Measurements from ENCODE around the gene DIPK1B. TPM values are rescaled to one million over a fixed set of nuclear protein-coding genes. Genes with fewer than 3 reads are reported as not detected.

DIPK1B gene
- total RNA-seq, 1 donor from 2014 or later = 52.9 TPM

DNA sequence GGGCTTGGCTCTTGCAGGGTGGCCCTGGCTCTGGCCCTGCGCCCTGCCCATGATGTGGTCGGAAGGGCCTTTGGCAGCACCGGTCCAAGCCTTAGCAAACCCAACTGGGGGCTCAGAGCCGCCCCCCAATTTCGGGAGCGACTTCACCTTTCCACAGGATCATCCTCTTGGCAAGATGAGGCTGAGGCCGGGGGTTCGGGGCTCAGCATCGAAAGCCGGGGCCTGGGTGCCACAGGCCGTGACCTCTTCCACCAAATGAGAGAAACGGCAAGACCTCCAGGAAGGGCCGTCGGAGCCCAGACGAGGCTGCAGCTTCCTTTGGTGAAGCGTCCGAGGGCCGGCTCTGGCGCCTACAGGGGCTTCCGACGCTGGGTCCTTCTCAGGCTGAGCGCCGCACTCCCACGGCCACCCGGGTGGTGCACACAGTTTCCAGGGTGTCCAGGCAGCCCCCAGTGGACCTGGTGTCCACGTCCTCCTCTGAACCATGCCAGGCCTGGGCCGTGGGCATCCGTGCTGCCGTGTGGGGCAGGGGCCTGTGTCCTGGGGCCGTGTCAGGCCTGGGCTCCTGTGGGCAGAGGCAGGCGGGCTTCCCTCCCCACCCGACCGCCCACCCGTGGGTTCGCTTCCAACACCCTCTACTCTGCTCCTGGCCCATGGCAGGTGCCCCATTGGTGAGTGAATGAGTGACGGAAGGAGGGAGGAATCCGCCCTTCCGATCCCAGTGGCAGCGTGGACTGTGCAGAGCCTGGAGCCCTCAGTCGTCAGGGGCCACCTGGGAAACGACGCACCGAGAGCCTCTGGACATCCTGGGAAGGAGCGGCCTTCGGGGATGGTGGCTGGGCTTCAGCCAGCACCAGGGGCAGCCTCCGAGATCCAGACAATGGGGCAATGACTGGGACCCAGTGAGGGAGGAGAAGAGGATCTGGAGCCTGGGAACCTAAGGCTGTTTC is 19.9 kb upstream of the DIPK1B start:
- H3K4me3 Mint-ChIP-seq (ENCODE audit: low read depth) = no peak overlapping the region
- H3K9me3 Mint-ChIP-seq (ENCODE audit: low read depth) = no peaks in the 10 kb centered on the region
- TF ChIP-seq, protein P1, sequence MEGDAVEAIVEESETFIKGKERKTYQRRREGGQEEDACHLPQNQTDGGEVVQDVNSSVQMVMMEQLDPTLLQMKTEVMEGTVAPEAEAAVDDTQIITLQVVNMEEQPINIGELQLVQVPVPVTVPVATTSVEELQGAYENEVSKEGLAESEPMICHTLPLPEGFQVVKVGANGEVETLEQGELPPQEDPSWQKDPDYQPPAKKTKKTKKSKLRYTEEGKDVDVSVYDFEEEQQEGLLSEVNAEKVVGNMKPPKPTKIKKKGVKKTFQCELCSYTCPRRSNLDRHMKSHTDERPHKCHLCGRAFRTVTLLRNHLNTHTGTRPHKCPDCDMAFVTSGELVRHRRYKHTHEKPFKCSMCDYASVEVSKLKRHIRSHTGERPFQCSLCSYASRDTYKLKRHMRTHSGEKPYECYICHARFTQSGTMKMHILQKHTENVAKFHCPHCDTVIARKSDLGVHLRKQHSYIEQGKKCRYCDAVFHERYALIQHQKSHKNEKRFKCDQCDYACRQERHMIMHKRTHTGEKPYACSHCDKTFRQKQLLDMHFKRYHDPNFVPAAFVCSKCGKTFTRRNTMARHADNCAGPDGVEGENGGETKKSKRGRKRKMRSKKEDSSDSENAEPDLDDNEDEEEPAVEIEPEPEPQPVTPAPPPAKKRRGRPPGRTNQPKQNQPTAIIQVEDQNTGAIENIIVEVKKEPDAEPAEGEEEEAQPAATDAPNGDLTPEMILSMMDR (IDR thresholded peaks at IDR 0.05; ENCODE audit: unreplicated experiment) = no peak
- H3K27me3 Mint-ChIP-seq = peaks cover 10% of the 10 kb centered on the region
- peaks cover 13% of the 10 kb centered on the region for H3K4me1 Mint-ChIP-seq (ENCODE audit: low read depth)
- no peak overlapping the region for H3K27ac Mint-ChIP-seq
- no peak for DNase-seq (ENCODE audit: low spot score, unreplicated experiment)
- H3K36me3 Mint-ChIP-seq (ENCODE audit: insufficient read depth) = no peaks in the 10 kb centered on the region

DNA sequence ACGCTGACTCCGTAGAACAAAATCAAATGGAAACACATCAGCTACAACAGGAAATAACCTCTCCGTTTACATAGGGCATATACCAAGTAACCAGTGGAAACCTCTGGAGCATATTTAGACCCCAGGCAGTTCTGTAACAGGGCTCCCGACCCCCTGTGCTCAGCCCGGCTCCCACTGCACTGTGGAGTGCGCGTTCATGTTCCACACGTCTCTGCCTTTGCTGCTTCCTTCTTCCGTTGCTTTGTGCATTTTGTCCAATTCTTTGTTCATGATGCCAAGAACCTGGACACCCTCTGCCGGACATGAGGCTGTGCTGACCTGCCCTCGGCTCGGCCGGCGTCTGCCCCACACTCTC is 19.3 kb upstream of the DIPK1B start:
- H3K27me3 Mint-ChIP-seq = peaks cover 10% of the 10 kb centered on the region
- no peaks in the 10 kb centered on the region for H3K36me3 Mint-ChIP-seq (ENCODE audit: insufficient read depth)
- no peak overlapping the region for H3K4me3 Mint-ChIP-seq (ENCODE audit: low read depth)
- no peaks in the 10 kb centered on the region for H3K9me3 Mint-ChIP-seq (ENCODE audit: low read depth)
- DNase-seq (ENCODE audit: low spot score, unreplicated experiment) = no peak
- H3K27ac Mint-ChIP-seq = no peak overlapping the region
- TF ChIP-seq, protein P1 (IDR thresholded peaks at IDR 0.05; ENCODE audit: unreplicated experiment) = no peak
- H3K4me1 Mint-ChIP-seq (ENCODE audit: low read depth) = peaks cover 20% of the 10 kb centered on the region

DNA sequence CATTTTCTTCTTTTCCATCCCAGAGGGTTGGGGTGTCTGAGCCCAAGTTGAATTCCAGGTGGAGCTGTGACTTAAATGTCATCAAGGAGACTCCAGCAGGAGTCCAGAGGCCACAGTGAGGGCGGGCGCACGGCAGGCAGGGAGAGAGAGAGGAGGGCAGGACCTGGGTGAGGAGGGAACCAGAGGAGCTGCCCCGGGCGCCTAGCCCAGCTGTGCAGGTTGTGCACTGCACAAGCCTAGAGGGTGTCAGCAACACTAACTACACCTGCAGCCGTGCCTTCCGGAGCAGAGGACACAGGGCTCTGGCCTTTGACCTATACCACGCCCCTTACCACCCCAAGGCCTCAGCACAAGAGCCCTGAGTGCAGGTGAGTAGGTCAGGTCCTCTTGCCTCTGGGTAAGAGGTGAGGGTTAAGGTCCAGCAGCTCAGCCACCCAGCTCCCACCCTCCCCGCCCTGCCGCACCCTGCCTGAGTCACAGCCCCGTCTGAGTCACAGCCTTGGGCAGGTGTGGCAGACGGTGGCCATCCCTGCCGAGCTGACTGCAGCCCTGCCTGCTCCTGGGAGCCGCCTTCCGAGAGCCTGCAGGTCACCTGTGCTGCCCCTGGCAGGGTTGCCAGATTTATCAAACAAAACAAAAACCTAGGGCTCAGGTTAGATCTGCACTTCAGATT is 18.7 kb upstream of the DIPK1B start:
- TF ChIP-seq, protein P1 (IDR thresholded peaks at IDR 0.05; ENCODE audit: unreplicated experiment) = no peak

DNA sequence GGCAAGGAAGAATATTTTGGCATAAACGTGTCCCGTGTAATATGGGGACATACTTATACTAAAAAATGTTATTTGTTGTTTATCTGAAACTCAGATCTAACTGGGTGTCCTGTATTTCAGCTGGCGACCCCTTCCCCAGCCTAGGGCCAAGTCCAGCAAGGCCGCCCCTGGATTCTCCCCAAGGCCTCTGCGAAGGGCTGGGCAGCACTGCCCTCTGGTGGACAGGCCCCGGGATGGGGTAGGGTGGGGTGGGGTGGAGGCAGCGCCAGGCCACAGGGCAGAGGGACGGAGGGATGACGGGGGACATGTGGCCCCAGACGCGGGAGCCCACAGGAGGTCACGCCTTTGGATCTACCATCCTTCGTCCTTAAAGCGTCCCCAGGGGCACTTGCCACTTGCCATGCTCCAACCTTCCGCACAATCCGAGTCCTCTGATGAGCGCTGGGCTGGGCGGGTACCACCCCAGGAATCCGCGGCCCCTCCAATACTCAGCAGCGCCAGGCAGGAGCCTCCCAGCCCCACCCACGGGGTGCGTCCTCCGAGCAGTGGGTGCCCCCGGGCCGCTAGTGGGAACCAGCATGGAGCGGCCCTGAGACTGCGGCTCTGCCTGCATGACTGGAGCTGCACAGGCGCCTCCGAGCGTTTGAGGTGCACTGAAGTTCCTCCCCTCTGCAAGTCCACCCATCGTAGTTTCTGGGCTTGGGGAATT is 18.1 kb upstream of the DIPK1B start:
- DNase-seq (ENCODE audit: low spot score, unreplicated experiment) = no peak
- Mint-ChIP-seq H3K36me3 (ENCODE audit: insufficient read depth) (no peaks in the 10 kb centered on the region), H3K27ac (peak overlapping the region; percentile 73)

More for the DNA sequence above, 18.7 kb upstream of the DIPK1B start:
- Mint-ChIP-seq H3K27me3 (peaks cover 6% of the 10 kb centered on the region), H3K36me3 (ENCODE audit: insufficient read depth) (no peaks in the 10 kb centered on the region), H3K4me3 (ENCODE audit: low read depth) (no peak overlapping the region), H3K9me3 (ENCODE audit: low read depth) (no peaks in the 10 kb centered on the region), H3K4me1 (ENCODE audit: low read depth) (peaks cover 24% of the 10 kb centered on the region), H3K27ac (peak overlapping the region; percentile 73)
- DNase-seq (ENCODE audit: low spot score, unreplicated experiment) = no peak

More for the DNA sequence above, 18.1 kb upstream of the DIPK1B start:
- Mint-ChIP-seq H3K4me1 (ENCODE audit: low read depth) (peaks cover 29% of the 10 kb centered on the region), H3K9me3 (ENCODE audit: low read depth) (no peaks in the 10 kb centered on the region), H3K4me3 (ENCODE audit: low read depth) (no peak overlapping the region), H3K27me3 (peaks cover 3% of the 10 kb centered on the region)
- TF ChIP-seq, protein P1 (IDR thresholded peaks at IDR 0.05; ENCODE audit: unreplicated experiment) = peak; percentile 66

Measured in progenitor cell of endocrine pancreas (in vitro differentiated cells).